Stromal cell of bone marrow (primary cell): Measurements from ENCODE around the gene ADD1.

Source experiments
- DNase-seq: peaks from one replicate; pipeline ENCODE4 v3.0.0-alpha.2; 2012; ENCODE audit warnings: low read depth

ADD1 gene

GRCh38 chr4:2835978-2836377 is 7.7 kb upstream of the ADD1 start:
- no peak for DNase-seq

- no peak for DNase-seq
These were observed 7.2 kb upstream of the ADD1 start for GRCh38 chr4:2836391-2836859.

- DNase-seq: no peak
These were observed 6.3 kb upstream of the ADD1 start for GRCh38 chr4:2837110-2837903.

- peak; percentile 40 for DNase-seq
These were observed 5.6 kb upstream of the ADD1 start for GRCh38 chr4:2837904-2838496.

GRCh38 chr4:2839060-2839459 is 4.6 kb upstream of the ADD1 start:
- no peak for DNase-seq

GRCh38 chr4:2842687-2843262 is 869 bp upstream of the ADD1 start:
- DNase-seq: no peak

- DNase-seq: no peak
These were observed 419 bp downstream of the ADD1 start for GRCh38 chr4:2843941-2844584.

- DNase-seq: no peak
These were observed 2.5 kb downstream of the ADD1 start for GRCh38 chr4:2846172-2846571.

- DNase-seq: no peak
These were observed 3.7 kb downstream of the ADD1 start for GRCh38 chr4:2847302-2847871.

GRCh38 chr4:2848449-2848848 is 4.8 kb downstream of the ADD1 start:
- DNase-seq: no peak

GRCh38 chr4:2849267-2850152 is 5.9 kb downstream of the ADD1 start:
- DNase-seq: no peak

- no peak for DNase-seq
These were observed 7.5 kb downstream of the ADD1 start for GRCh38 chr4:2850966-2851798.

- no peak for DNase-seq
These were observed 8.9 kb downstream of the ADD1 start for GRCh38 chr4:2852481-2852921.

- no peak for DNase-seq
These were observed 11.9 kb downstream of the ADD1 start for GRCh38 chr4:2855584-2855983.

- DNase-seq: no peak
These were observed 12.6 kb downstream of the ADD1 start for GRCh38 chr4:2856266-2856665.

- no peak for DNase-seq
These were observed 13.8 kb downstream of the ADD1 start for GRCh38 chr4:2857349-2857927.

GRCh38 chr4:2858451-2859217 is 15.0 kb downstream of the ADD1 start:
- no peak for DNase-seq

- no peak for DNase-seq
These were observed 15.9 kb downstream of the ADD1 start for GRCh38 chr4:2859514-2859913.
